K562 (cell line): ENCODE results near the gene SH3BGRL2. TPM values are rescaled to one million over a fixed set of nuclear protein-coding genes. Genes with fewer than 3 reads are reported as not detected.

Experiments used
- ATAC-seq: fragments of 200-7000 bp; cut with Tn5 transposase; 3 replicates; pipeline ENCODE4 v1.9.1; 2020; ENCODE audit warnings: moderate library complexity
- BruUV-seq: library from RNA; stranded (reverse); fragments of 400-500 nt; replicated peaks from 2 replicates; lab custom pipeline; 2021; lab: Mats Ljungman, UMichigan
- CTCF ChIA-PET: fragments of 300-600 bp; formaldehyde crosslinking; extraction: SDS; loops from one replicate; lab custom pipeline; 2021; ENCODE audit warnings: low intra/inter-chr PET ratio; lab: Yijun Ruan, JAX
- POLR2A ChIA-PET: fragments of 300-600, 350-650 bp; sonication (Branson Sonifier 250); formaldehyde crosslinking; extraction: SDS; loops from one replicate; lab custom pipeline; 2021; ENCODE audit warnings: antibody characterized with exemption, inconsistent platforms; lab: Yijun Ruan, JAX
- DNase-seq, 4 experiments: peaks; one replicate each; pipeline versions ENCODE4 v3.0.0 to v3.0.0-alpha.2; 2011 to 2018; ENCODE audit warnings: low spot score in 3 of 4, mixed read lengths in 3 of 4; ENCODE audit errors: extremely low read depth in 1 of 4
- FAIRE-seq: peaks from 2 replicates; lab custom pipeline; 2011; peaks lifted over from hg19 to GRCh38; lab: Jason Lieb, UNC
- H2AFZ ChIP-seq: 2 replicates; pipeline ENCODE4 v1.6.0; 2011; ENCODE audit warnings: low read depth, low read length, control low read depth, inconsistent platforms
- H3K27ac ChIP-seq: fragments of 200-600 bp; 3 replicates; pipeline ENCODE4 v1.8.0; 2011; ENCODE audit warnings: low read depth, mild to moderate bottlenecking, control low read depth, inconsistent platforms, low read length, moderate library complexity, mixed read lengths; ENCODE audit errors: extremely low read depth
- H3K27me3 ChIP-seq, 2 experiments: fragments of 300-600 bp in 1 of 2; 2 replicates in 1 of 2; 3 replicates in 1 of 2; pipeline versions ENCODE4 v1.6.0 to v1.8.0; 2011; ENCODE audit warnings: inconsistent platforms in 2 of 2, low read length in 2 of 2, mild to moderate bottlenecking in 1 of 2, mixed read lengths in 1 of 2, moderate library complexity in 1 of 2; ENCODE audit not compliant: control insufficient read depth in 2 of 2, insufficient read depth in 2 of 2
- H3K36me3 ChIP-seq: fragments of 300-600 bp; 3 replicates; pipeline ENCODE4 v1.8.0; 2011; ENCODE audit warnings: mild to moderate bottlenecking, low read length, inconsistent platforms; ENCODE audit not compliant: control insufficient read depth, insufficient read depth
- H3K4me1 ChIP-seq, 2 experiments: fragments of 200-600 bp in 1 of 2; replicated peaks in 1 of 2; 2 replicates in 1 of 2; 3 replicates in 1 of 2; pipeline versions ENCODE4 v1.5.1 to v1.8.0; 2011; ENCODE audit warnings: inconsistent platforms in 2 of 2, low read length in 2 of 2, mild to moderate bottlenecking in 1 of 2, mixed read lengths in 1 of 2, moderate library complexity in 1 of 2; ENCODE audit not compliant: control insufficient read depth in 2 of 2, insufficient read depth in 2 of 2
- H3K4me2 ChIP-seq: 2 replicates; pipeline ENCODE4 v1.6.1; 2011; ENCODE audit warnings: low read length, control low read depth, inconsistent platforms, mixed read lengths; ENCODE audit not compliant: insufficient read depth
- H3K4me3 ChIP-seq: fragments of 200-600 bp; sonication (generic), shearing (Covaris generic); 2 replicates; pipeline ENCODE4 v1.5.1; 2016; ENCODE audit warnings: control low read depth, inconsistent platforms
- H3K79me2 ChIP-seq: fragments of 200-600 bp; 3 replicates; pipeline ENCODE4 v1.8.0; 2011; ENCODE audit warnings: low read length, inconsistent platforms; ENCODE audit not compliant: control insufficient read depth, insufficient read depth
- H3K9ac ChIP-seq, 2 experiments: 2 replicates each; pipeline versions ENCODE4 v1.6.0 to v1.6.1; 2011; ENCODE audit warnings: low read depth in 2 of 2, low read length in 2 of 2, control low read depth in 1 of 2, inconsistent platforms in 1 of 2, mild to moderate bottlenecking in 1 of 2, mixed read lengths in 1 of 2; ENCODE audit not compliant: insufficient read depth in 1 of 2
- H3K9me1 ChIP-seq: one replicate; pipeline ENCODE4 v1.6.0; 2011; ENCODE audit warnings: inconsistent platforms, mild to moderate bottlenecking, low read length, moderate library complexity; ENCODE audit not compliant: control insufficient read depth, insufficient read depth
- H3K9me3 ChIP-seq: replicated peaks from 2 replicates; pipeline ENCODE4 v1.5.1; 2011; ENCODE audit warnings: low read depth, low read length, inconsistent platforms; ENCODE audit not compliant: control insufficient read depth, insufficient read depth
- H4K20me1 ChIP-seq: replicated peaks from 2 replicates; pipeline ENCODE4 v1.6.1; 2011; ENCODE audit warnings: low read length, inconsistent platforms, mixed read lengths; ENCODE audit not compliant: control insufficient read depth, insufficient read depth
- CCAR2 ChIP-seq: fragments of 200-400 bp; formaldehyde crosslinking; IDR thresholded peaks from 2 replicates; pipeline ENCODE4 v1.6.1; 2017; ENCODE audit warnings: mild to moderate bottlenecking, low read depth, low read length
- CEBPG ChIP-seq, 3 experiments: fragments of 200-800 bp in 1 of 3; sonication (Bioruptor generic) in 1 of 3; sonication (generic) in 1 of 3; formaldehyde crosslinking in 1 of 3; IDR thresholded peaks in 2 of 3; conservative IDR thresholded peaks in 1 of 3; 2 replicates each; pipeline versions ENCODE4 v1.6.1 to v1.8.0; 2016 to 2022; ENCODE audit warnings: missing compliant biosample characterization in 2 of 3, missing genetic modification characterization in 2 of 3, mild to moderate bottlenecking in 1 of 3, missing genetic modification reagents in 1 of 3
- TEAD2 ChIP-seq: fragments of 450-650 bp; IDR thresholded peaks from 2 replicates; pipeline ENCODE4 v1.6.1; 2016; ENCODE audit warnings: missing genetic modification characterization, control low read depth, missing compliant biosample characterization
- ZNF143 ChIP-seq: sonication (generic); formaldehyde crosslinking; IDR thresholded peaks from 2 replicates; pipeline ENCODE4 v1.9.0; 2022; ENCODE audit warnings: mild to moderate bottlenecking, missing genetic modification reagents
- WGBS: fragments of 100-300 bp; shearing (Covaris generic); methylation state at CpG from one replicate; pipeline ENCODE4 v1.1.6; 2016; ENCODE audit warnings: low coverage, mixed read lengths; ENCODE audit not compliant: insufficient coverage; ENCODE audit errors: missing lambda C conversion rate; 5-methylcytosine and 5-hydroxymethylcytosine counted together
- in situ Hi-C: fragments of 300-500 bp; cut with MboI; formaldehyde crosslinking; loops from 4 replicates; pipeline ENCODE4 v1.15.0; 2018; ENCODE audit warnings: inconsistent platforms, mixed read lengths
- intact Hi-C: fragments of 100-400 bp; cut with micrococcal nuclease; formaldehyde crosslinking; loops from 2 replicates; pipeline ENCODE4 v1.14.2; 2022
- polyA plus RNA-seq, 8 experiments: library from polyadenylated mRNA; depleted of rRNA in 4 of 8; stranded (reverse) in 5 of 8; unstranded in 3 of 8; fragments of >200 nt; fragmentation: Nextera tagmentation in 2 of 8; fragmentation: Illumina TruSeq in 1 of 8; extraction: Ambion mirVana in 2 of 8; extraction: Trizol in 1 of 8; gene quantifications; 2 replicates each; pipeline versions ENCODE4 v1.2.1 to v1.2.3, GENCODE V29; 2011 to 2014; ENCODE audit warnings: inconsistent platforms in 1 of 8, missing spikeins in 1 of 8
- total RNA-seq, 7 experiments: library from RNA; depleted of rRNA in 6 of 7; stranded (reverse); fragments of >200 nt in 6 of 7; fragmentation: Illumina TruSeq in 2 of 7; extraction: Trizol in 2 of 7; gene quantifications; 2 replicates each; pipeline versions ENCODE4 v1.2.1 to v1.2.3, GENCODE V29; 2011 to 2021; ENCODE audit warnings: low replicate concordance in 1 of 7
- TF ChIP-seq, protein P1 (sequence below), 2 experiments: fragments of 450-650 bp in 1 of 2; sonication (generic) in 1 of 2; formaldehyde crosslinking in 1 of 2; IDR thresholded peaks in 1 of 2; conservative IDR thresholded peaks in 1 of 2; 2 replicates each; pipeline versions ENCODE4 v1.6.1 to v1.8.1; 2016 to 2023; ENCODE audit warnings: mild to moderate bottlenecking in 2 of 2, moderate library complexity in 2 of 2, inconsistent platforms in 1 of 2, missing genetic modification reagents in 1 of 2
- TF ChIP-seq, protein P2 (sequence below): fragments of 450-650 bp; IDR thresholded peaks from 2 replicates; pipeline ENCODE4 v1.6.1; 2014; ENCODE audit warnings: low read depth, mild to moderate bottlenecking, moderate library complexity, borderline replicate concordance

The SH3BGRL2 gene
- total and polyA plus RNA-seq, 9 of the 15 experiments (the other 6 are each of a cell fraction or from before 2014, with no cell fraction given), result 4.4 to 12.1 (median 7.3) TPM

DNA sequence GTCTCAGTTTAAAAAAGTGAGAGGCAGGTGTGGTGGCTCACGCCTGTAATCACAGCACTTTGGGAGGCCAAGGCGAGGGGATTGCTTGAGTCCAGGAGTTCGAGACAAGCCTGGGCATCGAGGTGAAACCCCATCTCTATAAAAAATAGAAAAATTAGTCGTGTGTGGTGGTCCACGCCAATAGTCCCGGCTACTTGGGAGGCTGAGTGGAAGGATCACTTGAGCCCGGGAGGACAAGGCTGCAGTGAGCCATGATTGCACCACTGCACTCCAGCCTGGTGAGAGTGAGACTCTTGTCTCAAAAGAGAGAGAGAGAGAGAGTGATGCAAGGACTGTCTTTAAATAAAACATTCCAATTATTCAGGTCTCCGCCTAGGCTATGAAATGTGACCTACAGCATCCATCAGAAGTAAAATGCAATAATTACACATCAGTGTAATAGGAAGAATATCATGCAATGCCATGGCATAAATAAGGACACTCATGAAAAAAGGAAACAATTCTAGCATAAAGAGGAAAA, 81.5 kb downstream of the SH3BGRL2 start:
- in situ Hi-C loops, result no loop called here
- intact Hi-C loops, result loop anchor here (1.0 to 2.0 kb wide), 2 partner anchors 141 to 246 kb away; no protein-coding TSS in a partner anchor

More for the DNA sequence above, 81.5 kb downstream of the SH3BGRL2 start:
- no peak for ATAC-seq
- TF ChIP-seq TEAD2 (tag) (no peak), CEBPG (CRISPR knock-in tag; IDR thresholded peaks at IDR 0.05) (no peak), CEBPG (tag; conservative IDR thresholded peaks at IDR 0.05 in 1 of 2, IDR thresholded peaks at IDR 0.05 in 1 of 2) (no peak), CCAR2 (no peak), ZNF143 (CRISPR knock-in tag) (no peak)
- TF ChIP-seq, protein P1, sequence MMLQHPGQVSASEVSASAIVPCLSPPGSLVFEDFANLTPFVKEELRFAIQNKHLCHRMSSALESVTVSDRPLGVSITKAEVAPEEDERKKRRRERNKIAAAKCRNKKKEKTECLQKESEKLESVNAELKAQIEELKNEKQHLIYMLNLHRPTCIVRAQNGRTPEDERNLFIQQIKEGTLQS (IDR thresholded peaks at IDR 0.05), result no peak
- TF ChIP-seq, protein P1 (CRISPR knock-in tag; conservative IDR thresholded peaks at IDR 0.05), result no peak
- TF ChIP-seq, protein P2, sequence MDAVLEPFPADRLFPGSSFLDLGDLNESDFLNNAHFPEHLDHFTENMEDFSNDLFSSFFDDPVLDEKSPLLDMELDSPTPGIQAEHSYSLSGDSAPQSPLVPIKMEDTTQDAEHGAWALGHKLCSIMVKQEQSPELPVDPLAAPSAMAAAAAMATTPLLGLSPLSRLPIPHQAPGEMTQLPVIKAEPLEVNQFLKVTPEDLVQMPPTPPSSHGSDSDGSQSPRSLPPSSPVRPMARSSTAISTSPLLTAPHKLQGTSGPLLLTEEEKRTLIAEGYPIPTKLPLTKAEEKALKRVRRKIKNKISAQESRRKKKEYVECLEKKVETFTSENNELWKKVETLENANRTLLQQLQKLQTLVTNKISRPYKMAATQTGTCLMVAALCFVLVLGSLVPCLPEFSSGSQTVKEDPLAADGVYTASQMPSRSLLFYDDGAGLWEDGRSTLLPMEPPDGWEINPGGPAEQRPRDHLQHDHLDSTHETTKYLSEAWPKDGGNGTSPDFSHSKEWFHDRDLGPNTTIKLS, result no peak
- TF ChIP-seq, all 486 proteins: peak for 0
- 4% methylated on average over 9 of the region's 9 CpGs for WGBS
- no TSS peak for BruUV-seq
- Histone ChIP-seq H3K79me2 (no peaks in the 10 kb centered on the region), H3K4me2 (no peak overlapping the region), H4K20me1 (no peaks in the 10 kb centered on the region), H3K4me1 (no peaks in the 10 kb centered on the region), H3K9me1 (no peaks in the 10 kb centered on the region), H3K4me3 (no peak overlapping the region), H3K27ac (no peak overlapping the region), H3K27me3 (0 out of 5 replicates have a peak, but pooled peaks cover 0 to 8% of the 10 kb centered on the region in 2 experiments), H3K9ac (no peak overlapping the region), H3K36me3 (no peaks in the 10 kb centered on the region), H2AFZ (no peak overlapping the region), H3K9me3 (no peaks in the 10 kb centered on the region)
- DNase-seq (no peak), FAIRE-seq (no peak)
- POLR2A ChIA-PET, result no interaction called here
- CTCF ChIA-PET, result interaction anchor here (0.7 to 0.8 kb wide), 2 partner anchors 101 to 248 kb away, joined by 3 to 4 read pairs; no protein-coding TSS in a partner anchor
